ENCODE measurements around the gene FLOT2.

DNA sequence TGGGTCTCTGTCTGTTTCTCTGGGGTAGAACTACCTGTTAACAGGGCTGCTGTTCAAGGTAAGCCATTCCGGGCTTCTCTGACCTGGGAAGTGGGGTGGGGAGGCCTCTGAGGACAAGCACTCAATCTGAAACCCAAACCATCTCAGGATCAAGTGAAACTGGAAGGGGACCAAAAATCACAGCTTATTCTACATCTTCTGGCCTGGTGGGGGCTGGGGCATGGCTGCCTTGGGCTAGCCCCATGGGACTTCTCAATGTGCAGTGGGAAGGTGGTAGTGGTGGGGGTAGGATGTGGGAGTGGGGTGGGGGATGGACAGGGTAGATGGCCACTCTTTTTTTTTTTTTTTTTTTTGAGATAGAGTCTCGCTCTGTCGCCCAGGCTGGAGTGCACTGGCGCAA is 5.5 kb downstream of the FLOT2 start:
- TF ChIP-seq, protein P1, sequence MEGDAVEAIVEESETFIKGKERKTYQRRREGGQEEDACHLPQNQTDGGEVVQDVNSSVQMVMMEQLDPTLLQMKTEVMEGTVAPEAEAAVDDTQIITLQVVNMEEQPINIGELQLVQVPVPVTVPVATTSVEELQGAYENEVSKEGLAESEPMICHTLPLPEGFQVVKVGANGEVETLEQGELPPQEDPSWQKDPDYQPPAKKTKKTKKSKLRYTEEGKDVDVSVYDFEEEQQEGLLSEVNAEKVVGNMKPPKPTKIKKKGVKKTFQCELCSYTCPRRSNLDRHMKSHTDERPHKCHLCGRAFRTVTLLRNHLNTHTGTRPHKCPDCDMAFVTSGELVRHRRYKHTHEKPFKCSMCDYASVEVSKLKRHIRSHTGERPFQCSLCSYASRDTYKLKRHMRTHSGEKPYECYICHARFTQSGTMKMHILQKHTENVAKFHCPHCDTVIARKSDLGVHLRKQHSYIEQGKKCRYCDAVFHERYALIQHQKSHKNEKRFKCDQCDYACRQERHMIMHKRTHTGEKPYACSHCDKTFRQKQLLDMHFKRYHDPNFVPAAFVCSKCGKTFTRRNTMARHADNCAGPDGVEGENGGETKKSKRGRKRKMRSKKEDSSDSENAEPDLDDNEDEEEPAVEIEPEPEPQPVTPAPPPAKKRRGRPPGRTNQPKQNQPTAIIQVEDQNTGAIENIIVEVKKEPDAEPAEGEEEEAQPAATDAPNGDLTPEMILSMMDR (IDR thresholded peaks at IDR 0.05): no peak
- TF ChIP-seq POLR2A (IDR thresholded peaks at IDR 0.05): no peak

Data from uterus (tissue), 2 donors.